Amniotic stem cell (primary cell): ENCODE results near the gene PSKH1.

Experiments
- DNase-seq: peaks from one replicate; lab custom pipeline; 2025; lab: John Stamatoyannopoulos, UW

The PSKH1 gene

DNA sequence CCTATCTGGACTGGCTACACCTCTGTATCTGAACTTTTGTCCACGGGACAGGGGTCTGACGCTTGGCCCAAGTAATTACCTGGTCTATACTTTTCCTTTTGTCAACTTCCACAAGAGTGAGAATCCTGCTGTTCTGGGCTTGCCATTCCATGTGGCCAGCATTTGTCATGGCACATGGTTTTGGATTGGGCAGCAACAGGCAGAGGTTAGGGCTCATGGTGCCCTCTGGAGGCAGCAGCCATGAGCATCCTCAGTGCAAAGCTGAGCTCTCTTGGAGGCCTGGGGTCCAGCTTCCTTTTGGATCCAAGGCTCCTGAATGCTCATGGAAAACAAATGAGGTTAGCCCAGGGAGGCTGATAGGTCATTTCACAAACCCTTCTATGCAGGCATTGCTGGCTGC lies 27.7 kb upstream of the PSKH1 start:
- no peak for DNase-seq

DNA sequence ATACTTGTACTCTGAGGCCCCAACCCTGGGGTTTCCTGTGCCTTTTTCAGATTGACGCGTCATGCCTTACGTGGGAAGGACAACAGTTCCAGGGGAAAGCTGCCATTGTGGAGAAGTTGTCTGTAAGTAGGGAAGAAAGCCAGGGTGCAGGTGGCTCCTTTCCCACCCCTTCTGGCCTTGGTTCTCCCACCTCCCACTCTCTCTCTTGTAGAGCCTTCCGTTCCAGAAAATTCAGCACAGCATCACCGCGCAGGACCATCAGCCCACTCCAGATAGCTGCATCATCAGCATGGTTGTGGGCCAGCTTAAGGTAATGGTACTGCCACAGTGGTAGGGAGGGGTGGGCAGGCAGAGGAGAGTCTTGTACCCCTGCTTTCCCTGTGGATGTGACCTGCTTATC lies 24.8 kb upstream of the PSKH1 start:
- DNase-seq: no peak

DNA sequence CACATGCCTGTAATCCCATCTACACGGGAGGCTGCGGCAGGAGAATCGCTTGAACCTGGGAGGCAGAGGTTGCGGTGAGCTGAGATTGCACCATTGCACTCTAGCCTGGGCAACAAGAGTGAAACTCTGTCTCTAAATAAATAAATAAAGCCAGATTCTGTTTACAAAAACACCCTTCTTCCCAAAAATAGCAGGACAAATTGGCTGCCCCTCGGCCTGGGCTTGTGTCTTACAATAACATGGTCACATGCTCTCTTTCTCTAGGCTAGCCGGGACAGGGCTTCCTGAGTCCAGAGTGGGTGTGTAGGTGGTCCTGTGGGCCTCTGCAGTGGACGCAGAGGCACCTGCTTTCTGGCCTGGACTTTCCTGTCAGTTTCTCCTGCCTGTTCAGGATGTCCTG lies 23.4 kb upstream of the PSKH1 start:
- DNase-seq: no peak

DNA sequence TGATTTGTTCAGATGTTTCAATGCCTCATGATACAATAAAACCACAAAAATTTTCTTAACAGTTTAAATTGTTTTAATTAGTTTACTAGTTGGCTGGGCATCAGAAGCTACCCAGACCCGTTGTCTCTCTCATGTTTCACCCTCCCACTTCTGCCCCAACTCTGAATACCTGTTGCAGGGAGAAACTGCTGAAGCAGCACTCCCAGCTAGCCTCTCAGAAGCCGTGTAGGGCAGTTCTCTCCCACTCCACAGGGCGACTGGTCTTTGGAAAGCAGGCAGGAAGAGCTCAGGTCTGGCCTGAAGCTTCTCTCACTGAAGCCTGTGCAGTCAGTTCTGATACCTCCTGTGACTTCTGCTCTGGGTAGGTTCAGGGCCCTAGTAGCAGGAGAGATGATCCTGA lies 21.8 kb upstream of the PSKH1 start:
- no peak for DNase-seq

DNA sequence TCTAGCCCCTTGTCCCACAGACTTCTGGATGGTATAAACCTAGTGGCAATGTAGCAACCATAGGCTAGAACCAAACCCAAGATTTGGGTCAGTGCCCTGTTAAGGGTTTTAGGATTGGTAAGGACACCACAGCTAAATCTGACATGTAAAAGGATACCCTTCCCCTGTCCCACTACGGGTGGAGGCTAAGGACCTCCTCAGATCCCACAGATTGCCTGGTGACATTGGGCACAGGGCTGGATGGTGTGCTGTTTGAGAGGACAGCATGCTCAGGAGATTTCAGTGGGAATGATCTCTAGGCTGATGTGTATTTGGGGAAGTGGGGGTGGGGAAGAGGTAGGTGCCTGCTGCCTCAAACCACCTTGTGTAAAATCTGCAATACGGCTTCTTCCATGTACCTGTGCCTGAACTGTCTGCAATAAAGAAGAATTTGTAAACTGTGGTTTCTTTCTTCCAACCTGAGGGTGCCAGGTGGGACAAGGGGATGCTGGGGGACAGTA lies 20.9 kb upstream of the PSKH1 start:
- no peak for DNase-seq

DNA sequence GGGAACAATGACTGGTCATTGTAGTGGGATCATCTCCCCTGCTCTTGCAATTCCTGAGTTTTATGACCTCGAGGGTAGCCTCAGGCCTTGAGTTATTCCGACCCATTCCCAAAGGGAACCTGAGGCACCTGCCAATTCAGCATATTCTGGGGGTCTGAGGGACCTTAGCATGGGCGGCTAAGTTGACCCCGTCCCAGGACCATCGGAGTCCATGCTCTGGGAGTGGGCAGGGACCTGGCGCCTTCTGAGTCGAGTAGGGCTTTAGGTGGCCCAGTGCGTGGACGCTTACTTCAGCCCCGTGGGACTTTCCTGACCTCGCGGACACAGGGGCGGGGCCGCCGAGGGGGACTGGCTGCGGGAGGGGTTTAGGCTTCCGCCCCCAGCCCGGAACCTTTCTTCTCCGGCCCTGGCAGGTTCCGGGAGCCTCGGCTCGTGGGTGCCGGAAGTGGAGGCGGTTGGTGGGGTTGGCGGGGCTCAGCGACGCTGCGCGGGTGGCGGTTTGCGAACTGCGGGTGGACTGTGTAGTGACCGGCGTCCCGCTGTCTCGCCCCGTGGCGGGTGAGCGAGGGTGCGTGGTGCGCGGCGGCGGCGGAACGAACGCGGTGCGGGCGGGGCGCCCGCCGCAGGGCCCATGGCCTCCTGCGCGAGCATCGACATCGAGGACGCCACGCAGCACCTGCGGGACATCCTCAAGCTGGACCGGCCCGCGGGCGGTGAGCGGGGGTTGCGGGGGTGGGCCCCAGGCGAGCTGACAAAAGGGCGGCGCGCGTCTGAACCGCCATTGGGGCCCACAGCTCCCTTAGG lies 20.2 kb upstream of the PSKH1 start, which contains the start of gene EDC4:
Gene EDC4 (plus strand): TSS at position 422 of the 804 bp plus-strand sequence. CDS start 210 bp downstream, at position 632.
- peak; percentile 61 for DNase-seq

DNA sequence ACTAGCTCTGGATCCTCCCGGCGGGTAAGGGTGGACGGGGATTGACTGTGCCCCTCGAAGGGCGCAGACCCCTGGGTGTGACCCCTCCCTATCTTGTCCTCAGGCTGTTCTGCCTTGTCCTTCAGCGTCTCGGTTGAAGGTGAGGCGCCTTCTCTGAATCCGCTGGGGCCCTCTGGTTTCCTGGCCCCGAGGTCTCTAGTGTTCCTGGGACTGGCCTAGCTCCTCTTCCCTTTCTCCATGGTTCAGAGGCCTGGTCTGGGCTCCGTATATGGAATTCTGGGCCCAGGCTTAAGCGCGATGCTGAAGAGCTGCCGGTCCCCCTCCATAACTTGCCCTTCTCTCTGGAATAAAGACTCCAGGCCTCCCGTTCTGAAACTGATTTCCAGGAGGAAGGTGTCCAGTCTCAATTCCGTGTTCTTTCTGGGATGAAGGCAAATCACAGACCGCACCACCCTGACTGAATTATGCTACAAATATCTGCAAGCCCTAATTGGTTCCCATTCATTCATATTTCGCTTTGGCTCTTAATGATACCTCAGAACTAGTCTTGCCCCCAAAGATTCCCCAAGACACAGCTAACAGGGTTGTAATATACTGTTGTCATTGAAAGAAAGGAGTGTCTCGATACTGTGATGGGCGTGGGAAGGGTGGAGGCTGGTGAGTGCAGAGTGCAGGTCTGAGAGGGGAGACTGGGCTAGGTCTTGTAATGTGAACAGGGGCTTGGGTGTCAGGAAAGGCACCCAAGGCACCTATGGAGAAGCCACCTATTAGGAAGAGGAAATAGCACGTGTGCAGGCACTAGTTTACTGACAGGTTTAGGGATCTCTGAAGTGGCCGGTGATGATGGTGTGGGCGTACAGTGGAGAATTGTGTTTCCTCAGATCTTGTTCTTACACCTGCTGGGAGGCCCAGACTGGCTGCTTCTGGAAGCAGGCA lies 19.4 kb upstream of the PSKH1 start:
- DNase-seq: no peak

DNA sequence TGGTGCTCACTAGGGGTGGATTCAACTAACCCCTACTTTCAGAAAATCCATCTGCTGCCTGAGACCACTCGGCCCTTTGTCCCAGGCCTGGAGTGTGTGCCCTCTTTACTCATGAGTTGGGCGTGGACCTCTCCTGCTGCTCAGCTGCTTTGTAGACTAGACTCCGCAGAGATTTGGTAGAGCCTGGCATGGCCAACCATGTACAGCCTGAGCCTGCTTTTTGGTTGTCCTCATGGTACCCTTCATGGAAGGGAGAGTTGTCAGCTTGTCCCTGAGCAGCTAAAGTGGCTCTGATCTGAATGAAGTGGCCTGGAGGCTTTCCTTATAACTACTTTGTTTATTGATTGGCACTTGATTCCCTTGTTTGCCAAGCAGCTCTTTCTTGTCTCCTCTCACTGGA lies 18.7 kb upstream of the PSKH1 start:
- DNase-seq: no peak

DNA sequence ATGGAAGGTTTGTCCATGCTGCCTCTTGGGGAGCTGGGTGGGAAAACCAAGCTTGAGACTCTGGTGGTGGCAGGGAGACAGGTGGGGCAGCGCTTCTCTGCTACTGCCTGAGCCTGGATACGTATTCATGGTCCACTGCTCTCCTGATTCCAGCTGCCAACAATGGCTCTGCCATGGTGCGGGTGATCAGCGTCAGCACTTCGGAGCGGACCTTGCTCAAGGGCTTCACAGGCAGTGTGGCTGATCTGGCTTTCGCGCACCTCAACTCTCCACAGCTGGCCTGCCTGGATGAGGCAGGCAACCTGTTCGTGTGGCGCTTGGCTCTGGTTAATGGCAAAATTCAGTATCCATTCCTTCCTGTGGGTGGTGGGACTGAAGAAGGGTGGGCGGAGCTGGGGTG lies 16.0 kb upstream of the PSKH1 start:
- no peak for DNase-seq

DNA sequence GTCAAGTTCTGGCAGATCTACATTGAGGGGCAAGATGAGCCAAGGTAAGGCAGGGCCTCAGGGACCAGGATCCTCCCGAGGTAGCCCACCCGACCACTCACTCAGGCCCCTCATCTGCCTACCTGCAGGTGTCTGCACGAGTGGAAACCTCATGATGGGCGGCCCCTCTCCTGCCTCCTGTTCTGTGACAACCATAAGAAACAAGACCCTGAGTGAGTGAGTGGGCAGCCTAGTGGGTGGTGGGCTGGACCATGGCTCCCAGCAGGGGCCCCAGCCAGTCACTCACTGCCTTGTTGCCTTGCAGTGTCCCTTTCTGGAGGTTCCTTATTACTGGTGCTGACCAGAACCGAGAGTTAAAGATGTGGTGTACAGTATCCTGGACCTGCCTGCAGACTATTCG lies 14.8 kb upstream of the PSKH1 start:
- no peak for DNase-seq

DNA sequence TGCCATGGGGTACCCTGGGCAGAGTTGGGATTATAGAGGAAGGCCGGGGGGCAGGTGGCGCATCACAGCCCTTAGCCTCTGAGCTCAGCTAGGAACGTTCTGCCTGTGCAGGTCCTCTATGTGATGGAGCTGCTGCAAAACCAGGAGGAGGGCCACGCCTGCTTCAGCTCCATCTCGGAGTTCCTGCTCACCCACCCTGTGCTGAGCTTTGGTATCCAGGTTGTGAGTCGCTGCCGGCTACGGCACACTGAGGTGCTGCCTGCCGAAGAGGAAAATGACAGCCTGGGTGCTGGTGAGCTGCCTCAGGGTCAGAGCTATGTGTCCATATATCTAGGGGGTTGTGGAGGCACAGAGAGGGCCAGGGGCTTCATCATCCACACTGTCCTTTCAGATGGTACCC lies 14.2 kb upstream of the PSKH1 start:
- DNase-seq: no peak

DNA sequence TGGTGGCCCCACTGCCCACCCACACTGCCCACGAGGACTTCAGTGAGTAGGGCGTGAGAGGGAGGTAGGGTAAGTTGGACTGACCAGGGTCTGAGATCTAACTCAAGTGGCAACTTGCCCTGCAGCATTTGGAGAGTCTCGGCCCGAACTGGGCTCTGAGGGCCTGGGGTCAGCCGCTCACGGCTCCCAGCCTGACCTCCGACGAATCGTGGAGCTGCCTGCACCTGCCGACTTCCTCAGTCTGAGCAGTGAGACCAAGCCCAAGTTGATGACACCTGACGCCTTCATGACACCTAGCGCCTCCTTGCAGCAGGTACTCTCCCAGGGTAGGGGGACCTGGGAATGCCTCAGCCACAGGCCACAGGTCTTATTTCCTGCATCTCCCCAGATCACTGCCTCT lies 13.6 kb upstream of the PSKH1 start:
- no peak for DNase-seq

DNA sequence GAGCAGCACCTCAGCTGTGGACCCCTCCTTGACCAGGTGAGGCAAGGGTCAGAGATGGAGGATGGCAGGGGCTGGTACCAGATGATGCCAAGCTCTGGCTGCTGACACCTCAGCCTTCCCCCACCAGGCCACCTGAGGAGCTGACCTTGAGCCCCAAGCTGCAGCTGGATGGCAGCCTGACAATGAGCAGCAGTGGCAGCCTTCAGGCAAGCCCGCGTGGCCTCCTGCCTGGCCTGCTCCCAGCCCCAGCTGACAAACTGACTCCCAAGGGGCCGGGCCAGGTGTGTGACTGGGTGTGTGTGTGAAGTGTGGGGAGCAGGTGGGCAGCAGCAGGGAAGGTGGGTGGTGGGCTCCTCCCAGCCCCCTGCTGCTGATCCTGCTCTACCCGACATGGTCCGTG lies 13.1 kb upstream of the PSKH1 start:
- no peak for DNase-seq

DNA sequence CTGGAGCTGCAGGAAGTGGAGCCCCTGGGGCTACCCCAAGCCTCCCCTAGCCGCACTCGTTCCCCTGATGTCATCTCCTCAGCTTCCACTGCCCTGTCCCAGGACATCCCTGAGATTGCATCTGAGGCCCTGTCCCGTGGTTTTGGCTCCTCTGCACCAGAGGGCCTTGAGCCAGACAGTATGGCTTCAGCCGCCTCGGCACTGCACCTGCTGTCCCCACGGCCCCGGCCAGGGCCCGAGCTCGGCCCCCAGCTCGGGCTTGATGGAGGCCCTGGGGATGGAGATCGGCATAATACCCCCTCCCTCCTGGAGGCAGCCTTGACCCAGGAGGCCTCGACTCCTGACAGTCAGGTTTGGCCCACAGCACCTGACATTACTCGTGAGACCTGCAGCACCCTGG lies 12.5 kb upstream of the PSKH1 start:
- no peak for DNase-seq

DNA sequence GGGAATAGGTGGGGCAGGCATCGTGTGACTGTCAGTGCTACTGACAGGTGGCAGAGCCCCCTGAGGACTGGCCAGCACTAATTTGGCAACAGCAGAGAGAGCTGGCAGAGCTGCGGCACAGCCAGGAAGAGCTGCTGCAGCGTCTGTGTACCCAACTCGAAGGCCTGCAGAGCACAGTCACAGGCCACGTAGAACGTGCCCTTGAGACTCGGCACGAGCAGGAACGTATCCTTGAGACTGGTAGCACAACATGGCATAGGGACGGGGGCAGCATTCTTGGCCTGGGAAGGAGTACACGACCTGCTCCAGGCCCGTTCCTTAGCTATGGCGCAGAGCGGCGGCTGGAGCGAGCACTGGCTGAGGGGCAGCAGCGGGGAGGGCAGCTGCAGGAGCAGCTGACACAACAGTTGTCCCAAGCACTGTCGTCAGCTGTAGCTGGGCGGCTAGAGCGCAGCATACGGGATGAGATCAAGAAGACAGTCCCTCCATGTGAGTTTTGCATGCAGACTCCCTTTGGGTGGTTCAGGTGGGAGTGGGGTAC lies 11.4 kb upstream of the PSKH1 start:
- DNase-seq: no peak

DNA sequence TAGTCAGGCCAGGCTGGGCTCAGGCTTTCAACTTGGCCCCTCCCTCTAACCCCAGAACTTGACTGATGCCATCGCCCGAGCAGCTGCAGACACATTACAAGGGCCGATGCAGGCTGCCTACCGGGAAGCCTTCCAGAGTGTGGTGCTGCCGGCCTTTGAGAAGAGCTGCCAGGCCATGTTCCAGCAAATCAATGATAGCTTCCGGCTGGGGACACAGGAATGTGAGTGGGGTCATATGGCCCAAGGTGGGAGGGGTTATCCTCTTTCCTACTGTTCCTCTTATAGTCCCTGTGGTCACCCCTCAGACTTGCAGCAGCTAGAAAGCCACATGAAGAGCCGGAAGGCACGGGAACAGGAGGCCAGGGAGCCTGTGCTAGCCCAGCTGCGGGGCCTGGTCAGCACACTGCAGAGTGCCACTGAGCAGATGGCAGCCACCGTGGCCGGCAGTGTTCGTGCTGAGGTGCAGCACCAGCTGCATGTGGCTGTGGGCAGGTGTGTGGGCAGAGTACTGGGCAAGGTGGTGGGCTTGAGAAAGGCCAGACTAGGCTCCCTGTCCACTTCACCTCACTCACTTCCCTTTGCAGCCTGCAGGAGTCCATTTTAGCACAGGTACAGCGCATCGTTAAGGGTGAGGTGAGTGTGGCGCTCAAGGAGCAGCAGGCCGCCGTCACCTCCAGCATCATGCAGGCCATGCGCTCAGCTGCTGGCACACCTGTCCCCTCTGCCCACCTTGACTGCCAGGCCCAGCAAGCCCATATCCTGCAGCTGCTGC lies 10.5 kb upstream of the PSKH1 start:
- DNase-seq: no peak

DNA sequence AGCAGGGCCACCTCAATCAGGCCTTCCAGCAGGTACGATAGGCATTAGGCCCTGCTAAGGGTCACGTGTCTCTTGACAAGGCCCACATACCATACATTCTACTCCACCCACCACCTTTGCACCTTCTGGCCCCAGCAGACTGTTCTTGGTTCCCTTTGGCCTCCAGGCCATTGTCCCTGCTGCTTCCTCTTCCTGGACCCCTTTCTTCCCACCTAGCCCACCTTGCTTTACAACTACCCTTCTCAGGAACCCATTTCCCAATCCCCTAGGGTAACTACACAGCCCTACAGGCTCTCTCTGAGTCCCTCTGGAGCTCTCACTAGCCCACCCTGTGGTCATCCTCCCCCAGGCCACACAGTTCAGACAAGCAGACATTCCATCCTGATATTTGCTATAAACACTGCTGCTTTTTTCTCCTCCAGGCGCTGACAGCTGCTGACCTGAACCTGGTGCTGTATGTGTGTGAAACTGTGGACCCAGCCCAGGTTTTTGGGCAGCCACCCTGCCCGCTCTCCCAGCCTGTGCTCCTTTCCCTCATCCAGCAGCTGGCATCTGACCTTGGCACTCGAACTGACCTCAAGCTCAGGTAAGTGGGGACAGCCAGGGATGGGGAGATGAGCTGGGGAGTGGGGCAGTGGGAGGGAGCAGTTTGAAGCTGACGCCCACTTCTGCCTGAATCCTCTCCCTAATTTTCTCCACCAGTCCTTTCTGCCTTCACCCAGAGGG lies 9.7 kb upstream of the PSKH1 start:
- DNase-seq: no peak

DNA sequence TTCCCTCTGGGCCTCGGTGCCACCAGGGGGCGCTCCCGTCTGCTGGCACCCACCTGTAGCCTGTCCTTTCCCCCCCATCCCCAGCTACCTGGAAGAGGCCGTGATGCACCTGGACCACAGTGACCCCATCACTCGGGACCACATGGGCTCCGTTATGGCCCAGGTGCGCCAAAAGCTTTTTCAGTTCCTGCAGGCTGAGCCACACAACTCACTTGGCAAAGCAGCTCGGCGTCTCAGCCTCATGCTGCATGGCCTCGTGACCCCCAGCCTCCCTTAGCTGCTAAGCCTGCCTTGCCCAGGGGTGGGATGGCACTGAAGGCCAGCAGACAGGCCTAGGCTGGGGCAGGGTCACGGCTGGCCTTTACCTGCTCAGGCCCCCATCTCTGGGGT lies 9.2 kb upstream of the PSKH1 start:
- no peak for DNase-seq

DNA sequence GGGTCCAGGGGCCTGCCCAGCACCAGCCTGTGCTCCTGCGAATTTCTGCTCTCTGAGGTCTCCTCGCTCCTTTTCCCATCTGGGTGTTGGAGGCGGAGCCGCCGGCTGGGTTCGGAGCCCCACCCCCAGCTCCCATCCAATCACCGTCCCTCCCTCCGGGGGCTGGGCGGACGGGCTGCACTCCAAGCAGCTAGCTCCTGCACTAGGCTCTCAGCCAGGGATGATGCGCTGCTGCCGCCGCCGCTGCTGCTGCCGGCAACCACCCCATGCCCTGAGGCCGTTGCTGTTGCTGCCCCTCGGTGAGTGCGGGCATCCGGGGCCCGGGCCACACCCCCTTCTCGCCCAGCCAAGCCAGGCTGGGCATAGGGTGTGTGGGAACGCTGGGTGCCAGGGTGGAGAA lies 8.4 kb upstream of the PSKH1 start, which contains the start of gene NRN1L:
Gene NRN1L (plus strand): TSS at position 202 of the 400 bp plus-strand sequence. CDS start 19 bp downstream, at position 221.
- peak; percentile 49 for DNase-seq

DNA sequence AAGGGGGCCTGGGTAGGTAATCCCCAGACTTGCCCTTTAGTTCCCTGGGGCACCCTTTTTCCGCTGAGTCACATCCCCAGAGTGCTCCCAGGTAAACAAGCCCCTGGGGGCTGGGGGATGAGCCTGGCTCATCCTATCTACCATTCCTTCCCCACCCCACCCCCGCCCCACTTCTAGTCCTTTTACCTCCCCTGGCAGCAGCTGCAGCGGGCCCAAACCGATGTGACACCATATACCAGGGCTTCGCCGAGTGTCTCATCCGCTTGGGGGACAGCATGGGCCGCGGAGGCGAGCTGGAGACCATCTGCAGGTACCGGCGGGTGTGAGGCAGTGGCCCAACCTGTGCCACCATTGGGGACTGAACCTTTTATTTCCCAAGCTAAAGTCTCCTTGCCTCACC lies 7.5 kb upstream of the PSKH1 start:
- DNase-seq: no peak

DNA sequence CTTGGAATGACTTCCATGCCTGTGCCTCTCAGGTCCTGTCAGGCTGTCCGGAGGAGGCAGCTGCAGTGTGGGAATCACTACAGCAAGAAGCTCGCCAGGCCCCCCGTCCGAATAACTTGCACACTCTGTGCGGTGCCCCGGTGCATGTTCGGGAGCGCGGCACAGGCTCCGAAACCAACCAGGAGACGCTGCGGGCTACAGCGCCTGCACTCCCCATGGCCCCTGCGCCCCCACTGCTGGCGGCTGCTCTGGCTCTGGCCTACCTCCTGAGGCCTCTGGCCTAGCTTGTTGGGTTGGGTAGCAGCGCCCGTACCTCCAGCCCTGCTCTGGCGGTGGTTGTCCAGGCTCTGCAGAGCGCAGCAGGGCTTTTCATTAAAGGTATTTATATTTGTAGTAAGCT lies 7.1 kb upstream of the PSKH1 start:
- no peak for DNase-seq
